ENCODE measurements around the gene XYLT1. TPM values are rescaled to one million over a fixed set of nuclear protein-coding genes. Genes with fewer than 3 reads are reported as not detected.

XYLT1 gene
- polyA plus RNA-seq, 1 donor, result 9.9 TPM

- H3K4me1 ChIP-seq (ENCODE audit: control insufficient read depth, insufficient read depth, low read length), result no peaks in the 10 kb centered on the region
- H3K9me3 ChIP-seq (ENCODE audit: control insufficient read depth, low read depth, low read length), result no peaks in the 10 kb centered on the region
- H3K27me3 ChIP-seq (ENCODE audit: control insufficient read depth, insufficient read depth, low read length), result no peaks in the 10 kb centered on the region
- no peaks in the 10 kb centered on the region for H3K36me3 ChIP-seq (ENCODE audit: control insufficient read depth, insufficient read depth, low read length)
- H3K27ac ChIP-seq (ENCODE audit: low read length), result no peak overlapping the region
- WGBS (ENCODE audit: insufficient coverage, low lambda C conversion rate), result no CpG with 5 or more reads among the region's 5 CpGs
- H3K4me3 ChIP-seq (ENCODE audit: low read length), result no peak overlapping the region
- DNase-seq, result no peak
These were observed 79.0 kb downstream of the XYLT1 start for GRCh38 chr16:17391715-17392114.

GRCh38 chr16:17389384-17389783 is 81.4 kb downstream of the XYLT1 start:
- H3K9me3 ChIP-seq (ENCODE audit: control insufficient read depth, low read depth, low read length), result no peaks in the 10 kb centered on the region
- WGBS (ENCODE audit: insufficient coverage, low lambda C conversion rate), result no CpG with 5 or more reads among the region's 4 CpGs
- no peak overlapping the region for H3K4me3 ChIP-seq (ENCODE audit: low read length)
- no peaks in the 10 kb centered on the region for H3K4me1 ChIP-seq (ENCODE audit: control insufficient read depth, insufficient read depth, low read length)
- H3K27me3 ChIP-seq (ENCODE audit: control insufficient read depth, insufficient read depth, low read length), result no peaks in the 10 kb centered on the region
- no peak overlapping the region for H3K27ac ChIP-seq (ENCODE audit: low read length)
- no peaks in the 10 kb centered on the region for H3K36me3 ChIP-seq (ENCODE audit: control insufficient read depth, insufficient read depth, low read length)
- DNase-seq, result no peak

- Histone ChIP-seq H3K4me1 (ENCODE audit: control insufficient read depth, insufficient read depth, low read length) (no peaks in the 10 kb centered on the region), H3K36me3 (ENCODE audit: control insufficient read depth, insufficient read depth, low read length) (no peaks in the 10 kb centered on the region), H3K27ac (ENCODE audit: low read length) (no peak overlapping the region), H3K27me3 (ENCODE audit: control insufficient read depth, insufficient read depth, low read length) (no peaks in the 10 kb centered on the region), H3K4me3 (ENCODE audit: low read length) (no peak overlapping the region), H3K9me3 (ENCODE audit: control insufficient read depth, low read depth, low read length) (no peaks in the 10 kb centered on the region)
- WGBS (ENCODE audit: insufficient coverage, low lambda C conversion rate), result no CpG with 5 or more reads among the region's 4 CpGs
- DNase-seq, result no peak
These were observed 83.5 kb downstream of the XYLT1 start for GRCh38 chr16:17387256-17387655.

- H3K4me3 ChIP-seq (ENCODE audit: low read length), result no peak overlapping the region
- H3K9me3 ChIP-seq (ENCODE audit: control insufficient read depth, low read depth, low read length), result no peaks in the 10 kb centered on the region
- 100% methylated on average over 1 of the region's 3 CpGs for WGBS (ENCODE audit: insufficient coverage, low lambda C conversion rate)
- DNase-seq, result no peak
- no peaks in the 10 kb centered on the region for H3K36me3 ChIP-seq (ENCODE audit: control insufficient read depth, insufficient read depth, low read length)
- no peaks in the 10 kb centered on the region for H3K4me1 ChIP-seq (ENCODE audit: control insufficient read depth, insufficient read depth, low read length)
- no peaks in the 10 kb centered on the region for H3K27me3 ChIP-seq (ENCODE audit: control insufficient read depth, insufficient read depth, low read length)
- no peak overlapping the region for H3K27ac ChIP-seq (ENCODE audit: low read length)
These were observed 84.5 kb downstream of the XYLT1 start for GRCh38 chr16:17386229-17386628.

- Histone ChIP-seq H3K27ac (ENCODE audit: low read length) (no peak overlapping the region), H3K4me1 (ENCODE audit: control insufficient read depth, insufficient read depth, low read length) (no peaks in the 10 kb centered on the region), H3K27me3 (ENCODE audit: control insufficient read depth, insufficient read depth, low read length) (no peaks in the 10 kb centered on the region), H3K9me3 (ENCODE audit: control insufficient read depth, low read depth, low read length) (no peaks in the 10 kb centered on the region), H3K36me3 (ENCODE audit: control insufficient read depth, insufficient read depth, low read length) (no peaks in the 10 kb centered on the region), H3K4me3 (ENCODE audit: low read length) (no peak overlapping the region)
- DNase-seq, result no peak
- WGBS (ENCODE audit: insufficient coverage, low lambda C conversion rate), result no CpG with 5 or more reads among the region's 5 CpGs
These were observed 86.3 kb downstream of the XYLT1 start for GRCh38 chr16:17384471-17384870.

GRCh38 chr16:17382949-17383863 is 87.6 kb downstream of the XYLT1 start:
- WGBS (ENCODE audit: insufficient coverage, low lambda C conversion rate), result no CpG with 5 or more reads among the region's 14 CpGs
- no peaks in the 10 kb centered on the region for H3K4me1 ChIP-seq (ENCODE audit: control insufficient read depth, insufficient read depth, low read length)
- no peaks in the 10 kb centered on the region for H3K9me3 ChIP-seq (ENCODE audit: control insufficient read depth, low read depth, low read length)
- no peaks in the 10 kb centered on the region for H3K27me3 ChIP-seq (ENCODE audit: control insufficient read depth, insufficient read depth, low read length)
- no peak overlapping the region for H3K4me3 ChIP-seq (ENCODE audit: low read length)
- H3K27ac ChIP-seq (ENCODE audit: low read length), result no peak overlapping the region
- no peak for DNase-seq
- H3K36me3 ChIP-seq (ENCODE audit: control insufficient read depth, insufficient read depth, low read length), result no peaks in the 10 kb centered on the region

- Histone ChIP-seq H3K9me3 (ENCODE audit: control insufficient read depth, low read depth, low read length) (no peaks in the 10 kb centered on the region), H3K27ac (ENCODE audit: low read length) (no peak overlapping the region), H3K36me3 (ENCODE audit: control insufficient read depth, insufficient read depth, low read length) (no peaks in the 10 kb centered on the region), H3K4me1 (ENCODE audit: control insufficient read depth, insufficient read depth, low read length) (no peaks in the 10 kb centered on the region), H3K4me3 (ENCODE audit: low read length) (no peak overlapping the region), H3K27me3 (ENCODE audit: control insufficient read depth, insufficient read depth, low read length) (no peaks in the 10 kb centered on the region)
- DNase-seq, result peak in 1 of 2 donors; percentile 33
- no CpG with 5 or more reads among the region's 6 CpGs for WGBS (ENCODE audit: insufficient coverage, low lambda C conversion rate)
These were observed 88.2 kb downstream of the XYLT1 start for GRCh38 chr16:17382514-17382913.

GRCh38 chr16:17381784-17382183 is 89.0 kb downstream of the XYLT1 start:
- Histone ChIP-seq H3K27ac (ENCODE audit: low read length) (no peak overlapping the region), H3K9me3 (ENCODE audit: control insufficient read depth, low read depth, low read length) (no peaks in the 10 kb centered on the region), H3K36me3 (ENCODE audit: control insufficient read depth, insufficient read depth, low read length) (no peaks in the 10 kb centered on the region), H3K27me3 (ENCODE audit: control insufficient read depth, insufficient read depth, low read length) (no peaks in the 10 kb centered on the region), H3K4me3 (ENCODE audit: low read length) (no peak overlapping the region), H3K4me1 (ENCODE audit: control insufficient read depth, insufficient read depth, low read length) (no peaks in the 10 kb centered on the region)
- DNase-seq, result no peak
- WGBS (ENCODE audit: insufficient coverage, low lambda C conversion rate), result no CpG with 5 or more reads among the region's 1 CpG

GRCh38 chr16:17380613-17381012 is 90.1 kb downstream of the XYLT1 start:
- WGBS (ENCODE audit: insufficient coverage, low lambda C conversion rate), result 91% methylated on average over 1 of the region's 3 CpGs
- Histone ChIP-seq H3K9me3 (ENCODE audit: control insufficient read depth, low read depth, low read length) (no peaks in the 10 kb centered on the region), H3K27me3 (ENCODE audit: control insufficient read depth, insufficient read depth, low read length) (no peaks in the 10 kb centered on the region), H3K27ac (ENCODE audit: low read length) (no peak overlapping the region), H3K4me1 (ENCODE audit: control insufficient read depth, insufficient read depth, low read length) (peaks cover 4% of the 10 kb centered on the region), H3K36me3 (ENCODE audit: control insufficient read depth, insufficient read depth, low read length) (no peaks in the 10 kb centered on the region), H3K4me3 (ENCODE audit: low read length) (no peak overlapping the region)
- no peak for DNase-seq

GRCh38 chr16:17379121-17379571 is 91.6 kb downstream of the XYLT1 start:
- Histone ChIP-seq H3K36me3 (ENCODE audit: control insufficient read depth, insufficient read depth, low read length) (no peaks in the 10 kb centered on the region), H3K27ac (ENCODE audit: low read length) (peak overlapping the region; percentile 67), H3K4me1 (ENCODE audit: control insufficient read depth, insufficient read depth, low read length) (peaks cover 6% of the 10 kb centered on the region), H3K4me3 (ENCODE audit: low read length) (no peak overlapping the region), H3K9me3 (ENCODE audit: control insufficient read depth, low read depth, low read length) (no peaks in the 10 kb centered on the region), H3K27me3 (ENCODE audit: control insufficient read depth, insufficient read depth, low read length) (no peaks in the 10 kb centered on the region)
- WGBS (ENCODE audit: insufficient coverage, low lambda C conversion rate), result no CpG with 5 or more reads among the region's 7 CpGs
- peak in 1 of 2 donors; percentile 27 for DNase-seq
